Adrenal gland (tissue), 5 donors: Measurements from ENCODE around the gene TBXAS1.

Source experiments
- POLR2A ChIP-seq, 2 donors: fragments of 450-650 bp; IDR thresholded peaks; one replicate each; pipeline ENCODE4 v1.6.1; 2017; ENCODE audit warnings: antibody characterized with exemption in 2 of 2, mild to moderate bottlenecking in 2 of 2, moderate library complexity in 1 of 2
- TF ChIP-seq, protein P1 (sequence below), 6 experiments: fragments of 450-650 bp in 4 of 6; fragments of 200-600 bp in 2 of 6; sonication (generic) in 1 of 6; IDR thresholded peaks; 1 replicate in 5 of 6; 2 replicates in 1 of 6; pipeline versions ENCODE4 v1.5.1 to v1.8.0; 2016 to 2021; ENCODE audit warnings: antibody characterized with exemption in 6 of 6, mild to moderate bottlenecking in 2 of 6, moderate library complexity in 1 of 6
- donor health status: DM: no; HTN: no; CAD: no.

DNA sequence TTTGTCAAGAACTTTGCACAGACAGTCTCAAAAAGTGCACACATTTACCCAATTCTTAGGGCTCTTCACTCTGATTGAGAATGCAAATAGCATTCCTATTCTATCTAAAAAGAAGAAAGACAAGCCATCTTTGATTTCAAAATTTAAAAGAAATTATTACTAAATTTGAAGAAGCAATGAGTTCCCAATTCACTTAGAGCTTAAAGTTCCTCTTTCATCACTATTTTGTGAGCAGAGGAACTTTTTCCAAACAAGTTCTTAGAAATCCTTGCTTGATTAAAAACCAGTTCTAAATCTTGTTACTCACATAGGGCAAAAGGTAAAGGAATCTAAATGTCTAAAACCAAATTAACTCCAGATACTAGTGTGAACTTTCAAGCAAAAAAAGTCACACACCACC is 56.4 kb downstream of the TBXAS1 start:
- TF ChIP-seq, protein P1, sequence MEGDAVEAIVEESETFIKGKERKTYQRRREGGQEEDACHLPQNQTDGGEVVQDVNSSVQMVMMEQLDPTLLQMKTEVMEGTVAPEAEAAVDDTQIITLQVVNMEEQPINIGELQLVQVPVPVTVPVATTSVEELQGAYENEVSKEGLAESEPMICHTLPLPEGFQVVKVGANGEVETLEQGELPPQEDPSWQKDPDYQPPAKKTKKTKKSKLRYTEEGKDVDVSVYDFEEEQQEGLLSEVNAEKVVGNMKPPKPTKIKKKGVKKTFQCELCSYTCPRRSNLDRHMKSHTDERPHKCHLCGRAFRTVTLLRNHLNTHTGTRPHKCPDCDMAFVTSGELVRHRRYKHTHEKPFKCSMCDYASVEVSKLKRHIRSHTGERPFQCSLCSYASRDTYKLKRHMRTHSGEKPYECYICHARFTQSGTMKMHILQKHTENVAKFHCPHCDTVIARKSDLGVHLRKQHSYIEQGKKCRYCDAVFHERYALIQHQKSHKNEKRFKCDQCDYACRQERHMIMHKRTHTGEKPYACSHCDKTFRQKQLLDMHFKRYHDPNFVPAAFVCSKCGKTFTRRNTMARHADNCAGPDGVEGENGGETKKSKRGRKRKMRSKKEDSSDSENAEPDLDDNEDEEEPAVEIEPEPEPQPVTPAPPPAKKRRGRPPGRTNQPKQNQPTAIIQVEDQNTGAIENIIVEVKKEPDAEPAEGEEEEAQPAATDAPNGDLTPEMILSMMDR (IDR thresholded peaks at IDR 0.05), result no peak
- TF ChIP-seq POLR2A (IDR thresholded peaks at IDR 0.05), result no peak
